HG02852 (cell line): ENCODE measurements around the gene C11orf98.
A peak's percentile ranks its signal among the peaks of the same experiment; 100 is the strongest.
"Not testable (repeated sequence)": the region's sequence is repeated elsewhere in the genome, so short reads cannot be mapped to it uniquely, and the experiment has no call there.

Source experiments
- ATAC-seq: cut with Tn5 transposase; IDR thresholded peaks from one replicate; pipeline ENCODE4 v1.9.1; 2021; ENCODE audit warnings: mild to moderate bottlenecking, moderate library complexity; ENCODE audit not compliant: unreplicated experiment

C11orf98 gene

DNA sequence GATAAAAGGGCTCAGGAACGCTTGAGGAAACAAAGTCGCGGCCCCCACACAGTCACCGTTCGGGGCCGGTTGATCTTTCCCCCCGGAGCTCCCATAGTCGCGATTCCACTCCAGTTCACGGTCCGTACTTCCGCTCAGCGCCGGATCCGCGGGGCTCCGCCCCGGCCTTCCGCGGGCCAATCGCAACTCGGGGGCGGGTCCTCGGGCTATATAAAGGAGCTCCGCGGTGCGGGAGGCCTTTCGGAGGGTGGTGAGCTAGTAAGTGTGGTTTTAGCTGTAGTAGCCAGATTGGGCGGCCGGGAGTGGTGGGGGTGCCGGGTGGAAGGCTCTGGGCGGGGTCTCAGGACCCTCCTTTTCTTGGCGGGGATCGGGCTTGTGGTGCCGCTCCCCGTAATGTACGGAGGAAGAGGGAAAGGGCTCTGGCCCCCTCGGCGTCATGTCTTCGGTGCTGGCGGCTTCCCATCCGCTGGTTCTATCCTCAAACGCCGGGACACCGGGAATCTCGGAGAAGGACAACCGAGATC, at the start of gene C11orf98, which contains the start of gene CSKMT:
C11orf98 (minus strand) TSS at position 136 of the 524 bp plus-strand sequence; CDS start at position 95, 41 bp downstream.
CSKMT (plus strand) TSS at position 238 of the 524 bp plus-strand sequence. CDS start 568 bp downstream, outside the sequence.
- peak; percentile 85 for ATAC-seq

- ATAC-seq, result no peak
Observed at GRCh38 chr11:62713343-62713742, 48.3 kb upstream of the C11orf98 start.

DNA sequence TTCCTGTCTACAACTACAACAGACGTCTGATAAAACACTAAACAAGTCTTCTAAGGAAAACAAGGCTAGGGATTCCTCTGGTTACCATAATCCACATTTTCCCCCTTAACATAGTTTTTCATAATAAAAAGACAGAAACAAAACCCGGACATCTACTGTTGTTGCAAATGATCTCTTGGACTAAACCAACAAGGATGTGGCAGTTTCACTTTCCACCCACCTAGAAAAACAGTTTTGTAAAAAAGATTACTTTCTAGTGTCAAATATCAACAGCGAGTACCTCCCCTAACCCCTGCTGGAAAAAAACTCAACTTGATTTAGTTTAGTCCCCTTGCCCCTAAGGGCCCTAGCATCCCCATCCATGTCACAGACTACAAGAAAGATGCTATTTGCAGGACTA, 47.9 kb upstream of the C11orf98 start:
- no peak for ATAC-seq

- ATAC-seq, result no peak
Observed at GRCh38 chr11:62712276-62712812, 47.3 kb upstream of the C11orf98 start.

GRCh38 chr11:62710001-62710345, 45.0 kb upstream of the C11orf98 start:
- no peak for ATAC-seq

- peak; percentile 75 for ATAC-seq
Observed at GRCh38 chr11:62709247-62710000, 44.4 kb upstream of the C11orf98 start.

DNA sequence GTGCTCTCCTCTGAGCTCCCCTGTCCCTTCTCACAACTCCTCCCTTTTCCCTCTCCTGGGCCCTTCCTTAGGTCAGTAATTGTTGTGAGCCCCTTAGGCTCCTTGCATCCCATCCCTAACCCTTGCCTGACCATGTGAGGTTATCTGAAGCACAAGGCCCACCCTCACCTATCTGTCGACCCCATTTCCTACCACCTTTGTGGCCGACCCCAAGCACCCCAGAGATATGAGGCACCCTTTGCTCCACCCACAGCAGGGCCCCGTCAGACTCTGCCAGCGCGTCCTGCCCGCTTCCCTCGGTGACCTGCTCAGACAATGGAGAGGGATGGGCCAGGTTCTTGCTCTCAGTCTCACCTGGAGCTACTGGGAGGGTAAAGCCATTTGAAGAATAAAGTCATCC, 43.8 kb upstream of the C11orf98 start:
- ATAC-seq, result no peak

DNA sequence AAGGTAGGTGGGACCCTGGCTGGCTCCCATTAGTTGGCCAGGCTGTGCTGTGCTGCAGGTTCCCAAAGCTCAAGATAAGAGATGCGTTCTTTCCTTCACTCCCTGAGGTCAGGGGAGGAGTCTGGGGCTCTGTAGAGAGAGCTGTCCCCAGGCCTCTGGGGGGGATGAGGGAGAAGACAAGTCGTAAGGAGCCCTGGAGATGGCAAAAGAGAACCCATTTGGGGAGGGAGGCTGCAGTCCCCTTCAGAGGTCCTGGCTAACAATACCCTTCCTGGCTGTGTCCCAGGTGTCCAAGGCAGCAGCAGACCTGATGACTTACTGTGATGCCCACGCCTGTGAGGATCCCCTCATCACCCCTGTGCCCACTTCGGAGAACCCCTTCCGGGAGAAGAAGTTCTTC, 43.4 kb upstream of the C11orf98 start:
- no peak for ATAC-seq

DNA sequence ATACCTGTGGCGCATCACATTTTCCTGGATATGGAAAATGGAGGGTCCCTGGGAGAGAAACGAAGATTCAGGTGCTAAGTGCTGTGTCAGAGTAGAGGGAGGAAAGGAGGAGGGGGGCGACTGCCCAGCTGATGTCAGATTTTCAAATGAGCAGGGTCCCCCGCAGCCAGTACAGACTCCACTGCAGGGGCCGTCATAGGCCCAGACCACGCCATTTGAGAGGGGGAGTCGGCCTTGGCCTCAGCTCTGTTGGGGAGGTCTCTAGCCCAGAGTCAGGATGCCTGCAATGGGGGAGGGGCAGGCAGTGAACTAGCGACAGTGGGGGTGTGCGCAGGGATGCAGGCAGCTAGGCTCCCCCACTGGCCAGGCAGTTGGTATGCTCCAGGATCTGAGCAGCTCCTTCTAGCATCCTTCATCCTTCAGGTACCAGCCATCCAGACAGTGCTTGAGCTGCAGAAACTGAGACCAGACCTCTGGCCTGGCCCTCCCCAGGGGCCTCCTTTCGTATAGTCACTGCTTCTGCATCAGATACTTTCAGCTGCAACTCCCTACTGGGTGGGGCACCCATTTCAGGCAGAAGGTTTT, 42.4 kb upstream of the C11orf98 start, which contains the start of the genes BSCL2 and GNG3:
BSCL2 (minus strand) TSS at position 148 of the 585 bp plus-strand sequence. CDS start 229 bp downstream, outside the sequence.
GNG3 (plus strand) TSS at position 400 of the 585 bp plus-strand sequence. CDS start 620 bp downstream, outside the sequence.
- ATAC-seq, result no peak

DNA sequence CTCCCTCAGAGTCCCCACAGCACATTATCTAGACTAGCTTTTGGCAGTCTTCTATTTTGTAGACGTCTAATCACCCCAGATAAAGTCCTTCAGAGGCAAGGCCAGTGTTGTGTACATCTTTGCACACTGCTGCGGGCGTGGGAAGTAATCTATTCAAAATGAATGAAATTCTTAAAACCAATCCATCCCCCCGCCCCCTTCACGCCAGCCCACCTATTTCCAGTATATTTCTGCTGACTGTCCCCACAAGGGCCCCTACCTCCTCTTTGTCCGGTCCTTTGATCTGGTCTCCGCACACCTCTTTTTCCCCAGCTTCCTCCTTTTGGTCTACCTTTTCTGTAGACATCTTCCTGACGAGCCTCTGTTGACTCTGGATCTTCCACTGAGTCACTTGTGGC, 41.8 kb upstream of the C11orf98 start:
- no peak for ATAC-seq

DNA sequence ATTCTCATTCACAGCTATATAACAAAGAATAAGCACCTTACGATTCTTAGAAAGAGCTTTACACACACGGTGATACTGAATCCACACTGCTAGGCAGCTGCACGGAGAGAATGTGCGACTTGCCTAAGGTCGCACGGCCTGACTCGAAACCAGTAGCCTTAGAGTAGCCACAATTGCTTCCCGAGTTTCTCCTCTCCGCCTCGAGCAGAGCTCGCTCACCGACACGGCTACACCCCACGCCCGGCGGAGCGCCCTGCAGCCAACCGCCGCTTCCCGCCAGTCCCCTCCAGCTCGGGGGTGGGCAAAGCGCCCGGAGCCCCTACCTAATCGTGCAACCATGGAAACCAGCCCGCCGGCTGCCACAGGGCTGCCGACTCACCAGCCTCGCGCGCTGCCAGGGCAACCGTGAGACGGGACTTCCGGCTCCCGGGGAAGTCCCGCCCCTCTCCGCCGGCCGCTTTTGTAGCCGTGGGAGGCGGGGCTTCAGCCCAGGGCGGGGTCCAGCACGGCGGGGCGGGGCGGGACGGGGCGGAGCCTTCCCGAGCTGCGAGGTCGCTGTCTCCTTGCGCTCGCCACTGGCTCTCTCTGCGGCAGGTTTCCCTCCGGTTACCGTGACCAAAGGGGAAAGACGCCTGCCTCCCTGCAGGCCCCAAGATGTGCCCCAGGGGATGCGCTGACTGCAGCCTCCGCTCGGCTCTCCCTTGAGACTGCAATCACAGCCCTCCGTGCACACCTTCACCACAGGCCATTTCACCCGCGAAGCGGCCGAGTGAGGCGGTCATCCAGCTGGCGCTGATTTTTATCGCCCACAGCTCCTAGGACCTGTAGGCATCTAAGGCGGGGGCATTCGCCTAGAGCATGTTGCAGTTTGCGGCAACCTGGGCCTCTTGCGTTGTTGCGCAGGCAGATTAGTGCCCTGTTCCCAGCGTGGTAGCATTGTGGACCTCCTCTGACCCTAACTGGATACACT, 41.2 kb upstream of the C11orf98 start:
- peak; percentile 47 for ATAC-seq

DNA sequence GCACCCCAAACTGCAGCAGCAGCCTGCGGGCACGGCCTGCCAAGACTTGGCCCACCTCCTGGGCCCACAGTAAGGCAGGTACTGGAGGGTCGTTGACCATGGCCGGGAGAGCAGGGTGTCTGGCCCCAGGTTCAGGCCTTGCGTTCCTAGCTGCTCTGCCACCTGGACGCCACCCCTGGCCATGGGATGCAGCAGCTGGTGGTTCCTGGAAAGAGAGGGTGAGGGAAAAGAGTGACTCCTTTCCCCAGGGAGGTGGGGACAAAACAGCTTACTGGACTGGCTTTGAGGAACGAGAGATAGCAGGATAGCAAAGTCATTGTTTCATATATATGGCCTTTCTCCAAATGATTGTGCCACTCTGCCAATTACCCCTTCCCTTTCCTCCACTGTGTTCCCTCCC, 40.4 kb upstream of the C11orf98 start:
- no peak for ATAC-seq

DNA sequence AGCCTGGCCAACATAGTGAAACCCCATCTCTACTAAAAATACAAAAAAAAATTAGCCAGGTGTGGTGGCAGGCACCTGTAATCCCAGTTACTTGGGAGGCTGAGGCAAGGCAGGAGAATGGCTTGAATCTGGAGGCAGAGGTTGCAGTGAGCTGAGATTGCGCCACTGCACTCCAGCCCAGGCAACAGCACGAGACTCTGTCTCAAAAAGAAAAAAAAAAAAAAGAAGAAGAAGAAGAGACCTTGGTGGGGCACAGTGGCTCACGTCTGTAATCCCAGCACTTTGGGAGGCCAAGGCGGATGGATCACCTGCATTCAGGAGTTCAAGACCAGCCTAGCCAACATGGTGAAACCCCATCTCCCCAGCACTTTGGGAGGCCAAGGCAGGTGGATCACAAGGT, 38.9 kb upstream of the C11orf98 start:
- not testable (repeated sequence) for ATAC-seq

GRCh38 chr11:62702246-62702645, 37.2 kb upstream of the C11orf98 start:
- ATAC-seq, result no peak

GRCh38 chr11:62694455-62695167, 29.6 kb upstream of the C11orf98 start:
- no peak for ATAC-seq

- not testable (repeated sequence) for ATAC-seq
Observed at GRCh38 chr11:62693624-62694023, 28.6 kb upstream of the C11orf98 start.

- no peak for ATAC-seq
Observed at GRCh38 chr11:62689421-62690183, 24.6 kb upstream of the C11orf98 start, which contains the start of gene LRRN4CL. LRRN4CL (minus strand) TSS chr11:62689530; CDS start chr11:62688508, 1,022 bp downstream.

DNA sequence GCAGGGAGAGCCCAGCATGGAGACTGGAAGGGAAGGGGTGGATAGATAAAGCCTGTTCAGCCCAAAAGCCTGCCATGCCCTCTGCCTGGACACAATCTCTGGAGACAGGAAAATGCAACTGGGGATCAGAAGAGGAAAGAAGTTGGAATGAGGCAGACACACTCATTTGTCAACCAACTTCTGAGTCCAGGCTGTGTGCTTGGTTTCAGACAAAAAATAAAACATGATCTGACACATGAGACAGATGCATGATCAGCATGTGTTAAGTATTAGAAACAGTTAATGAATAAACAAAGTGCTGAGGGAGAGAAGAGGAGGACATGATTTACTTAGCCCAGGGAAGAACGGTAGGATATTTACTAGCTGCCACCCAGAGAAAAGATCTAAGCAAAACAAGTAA, 23.5 kb upstream of the C11orf98 start:
- no peak for ATAC-seq
